Camera-type eye (tissue), 1 donor: ENCODE measurements around the gene ITIH1. TPM values are rescaled to one million over a fixed set of nuclear protein-coding genes. Genes with fewer than 3 reads are reported as not detected.

Experiments
- total RNA-seq: library from RNA; depleted of rRNA; stranded (reverse); fragments of >200 nt; gene quantifications from one replicate; pipeline ENCODE4 v1.2.3, GENCODE V29; 2014

ITIH1 gene, protein sequence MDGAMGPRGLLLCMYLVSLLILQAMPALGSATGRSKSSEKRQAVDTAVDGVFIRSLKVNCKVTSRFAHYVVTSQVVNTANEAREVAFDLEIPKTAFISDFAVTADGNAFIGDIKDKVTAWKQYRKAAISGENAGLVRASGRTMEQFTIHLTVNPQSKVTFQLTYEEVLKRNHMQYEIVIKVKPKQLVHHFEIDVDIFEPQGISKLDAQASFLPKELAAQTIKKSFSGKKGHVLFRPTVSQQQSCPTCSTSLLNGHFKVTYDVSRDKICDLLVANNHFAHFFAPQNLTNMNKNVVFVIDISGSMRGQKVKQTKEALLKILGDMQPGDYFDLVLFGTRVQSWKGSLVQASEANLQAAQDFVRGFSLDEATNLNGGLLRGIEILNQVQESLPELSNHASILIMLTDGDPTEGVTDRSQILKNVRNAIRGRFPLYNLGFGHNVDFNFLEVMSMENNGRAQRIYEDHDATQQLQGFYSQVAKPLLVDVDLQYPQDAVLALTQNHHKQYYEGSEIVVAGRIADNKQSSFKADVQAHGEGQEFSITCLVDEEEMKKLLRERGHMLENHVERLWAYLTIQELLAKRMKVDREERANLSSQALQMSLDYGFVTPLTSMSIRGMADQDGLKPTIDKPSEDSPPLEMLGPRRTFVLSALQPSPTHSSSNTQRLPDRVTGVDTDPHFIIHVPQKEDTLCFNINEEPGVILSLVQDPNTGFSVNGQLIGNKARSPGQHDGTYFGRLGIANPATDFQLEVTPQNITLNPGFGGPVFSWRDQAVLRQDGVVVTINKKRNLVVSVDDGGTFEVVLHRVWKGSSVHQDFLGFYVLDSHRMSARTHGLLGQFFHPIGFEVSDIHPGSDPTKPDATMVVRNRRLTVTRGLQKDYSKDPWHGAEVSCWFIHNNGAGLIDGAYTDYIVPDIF
- not detected for total RNA-seq

DNA sequence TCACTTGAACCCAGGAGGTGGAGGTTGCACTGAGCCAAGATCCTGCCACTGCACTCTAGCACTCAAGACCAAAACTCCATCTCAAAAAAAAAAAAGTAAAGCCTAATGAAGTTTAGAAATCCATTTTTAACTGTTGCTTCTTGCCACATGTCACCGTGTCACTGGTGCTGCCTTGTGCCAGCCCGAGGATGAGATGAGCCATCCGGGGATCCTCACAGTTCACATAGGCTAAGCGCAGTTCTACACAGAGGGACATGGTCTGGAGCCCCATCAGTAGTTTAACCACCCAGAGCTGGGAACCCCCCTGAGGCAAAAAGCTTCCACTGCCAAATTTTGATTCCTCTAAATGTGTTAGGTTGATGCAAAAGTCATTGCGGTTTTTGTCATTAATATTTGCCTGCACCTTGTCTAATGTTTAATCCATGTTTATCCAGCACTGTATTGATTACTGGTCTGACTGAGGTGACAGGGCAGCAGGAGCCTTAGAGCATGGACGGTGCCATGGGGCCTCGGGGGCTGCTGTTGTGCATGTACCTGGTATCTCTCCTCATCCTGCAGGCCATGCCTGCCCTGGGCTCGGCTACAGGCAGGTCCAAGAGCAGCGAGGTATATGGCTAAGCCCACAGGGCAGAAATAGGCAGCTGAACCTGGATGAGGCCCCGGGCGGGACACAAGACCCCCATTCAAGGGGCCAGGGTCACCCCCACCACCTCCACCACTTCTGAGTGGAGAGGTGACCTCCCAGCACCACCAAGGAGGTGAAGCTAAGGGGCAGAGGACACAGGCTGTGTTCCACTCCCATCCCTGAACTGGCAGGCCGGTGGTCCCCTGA is at the start of gene ITIH1:
ITIH1 (plus strand) TSS at position 473 of the 832 bp plus-strand sequence; CDS start at position 490, 17 bp downstream.

GRCh38 chr3:52770496-52771333 is 6.7 kb upstream of the ITIH1 start, which contains the start of gene NEK4:
NEK4 (minus strand) TSS chr3:52770940; CDS start chr3:52770746, 194 bp downstream.

DNA sequence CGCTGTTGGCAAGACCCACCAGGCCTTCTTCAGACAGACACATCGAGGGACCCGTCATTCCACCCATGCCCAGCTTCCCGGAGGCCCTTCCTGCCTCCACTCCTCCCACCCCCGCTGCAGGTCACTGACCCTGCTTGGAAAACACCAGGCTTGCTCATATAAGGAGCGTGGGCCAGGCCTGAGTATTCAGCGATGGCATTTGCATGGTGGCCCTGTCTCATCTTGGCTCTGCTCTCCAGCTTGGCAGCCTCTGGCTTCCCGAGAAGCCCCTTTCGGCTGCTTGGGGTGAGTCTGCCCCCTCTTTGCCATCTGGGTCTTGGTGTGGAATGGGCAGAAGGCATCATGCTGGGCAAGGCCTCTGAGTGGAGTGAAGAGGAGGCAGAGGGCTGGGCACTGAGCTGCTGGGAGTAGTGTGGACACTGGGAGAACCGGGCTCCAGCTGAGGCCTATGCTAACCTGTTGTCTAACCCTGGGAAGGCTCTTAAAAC is 17.3 kb downstream of the ITIH1 start, which contains the start of gene ITIH3:
ITIH3 (plus strand) TSS at position 185 of the 488 bp plus-strand sequence; CDS start at position 193, 8 bp downstream.

GRCh38 chr3:52830535-52831258 is 53.3 kb downstream of the ITIH1 start, which contains the start of gene ITIH4:
ITIH4 (minus strand) TSS chr3:52830672; CDS start chr3:52830642, 30 bp downstream.

GRCh38 chr3:52834871-52835501 is 57.6 kb downstream of the ITIH1 start, which contains the start of gene MUSTN1:
MUSTN1 (minus strand) TSS chr3:52835019; CDS start chr3:52834948, 71 bp downstream.

Other genes starting within 250 kb of the ITIH1 start
- gene NT5DC2, start 243.7 kb upstream of the ITIH1 start, total RNA-seq = 62.9 TPM
- 2.5 TPM for gene UQCC5, start 241.0 kb upstream of the ITIH1 start, total RNA-seq
- gene PBRM1, start 91.7 kb upstream of the ITIH1 start, total RNA-seq = 193 TPM
- gene GNL3, start 91.6 kb upstream of the ITIH1 start, total RNA-seq = 96.2 TPM
- 115 TPM for gene GLT8D1, start 71.8 kb upstream of the ITIH1 start, total RNA-seq
- 75.8 TPM for gene SPCS1, start 71.5 kb upstream of the ITIH1 start, total RNA-seq
- gene NEK4, start 6.7 kb upstream of the ITIH1 start, total RNA-seq = 64.3 TPM
- 0.66 TPM for gene ITIH3, start 17.2 kb downstream of the ITIH1 start, total RNA-seq
- gene ITIH4, start 53.1 kb downstream of the ITIH1 start, total RNA-seq = 4.9 TPM
- 12.0 TPM for gene MUSTN1, start 57.4 kb downstream of the ITIH1 start, total RNA-seq
- 12.9 TPM for gene STIMATE, start 119.9 kb downstream of the ITIH1 start, total RNA-seq